HAP-1 (cell line): Measurements from ENCODE around the gene THRB.

Source experiments
- DNase-seq, 2 experiments: peaks; one replicate each; pipeline ENCODE4 v3.0.0-alpha.2; 2016 to 2020; ENCODE audit warnings: low spot score in 2 of 2
- H3K27me3 ChIP-seq: fragments of 250-450 bp; sonication (Bioruptor Pico); 2 replicates; pipeline ENCODE4 v1.5.1; 2020; ENCODE audit warnings: low read depth, mild to moderate bottlenecking, moderate library complexity
- H3K36me3 ChIP-seq: fragments of 250-450 bp; sonication (Bioruptor Pico); replicated peaks from 2 replicates; pipeline ENCODE4 v1.5.1; 2020; ENCODE audit warnings: mild to moderate bottlenecking
- H3K4me1 ChIP-seq: fragments of 250-450 bp; sonication (Bioruptor Pico); 2 replicates; pipeline ENCODE4 v1.5.1; 2020; ENCODE audit warnings: mild to moderate bottlenecking
- H3K4me3 ChIP-seq: fragments of 250-450 bp; sonication (Bioruptor Pico); 2 replicates; pipeline ENCODE4 v1.5.1; 2020; ENCODE audit warnings: mild to moderate bottlenecking, moderate library complexity
- H3K9me3 ChIP-seq: fragments of 250-450 bp; sonication (Bioruptor Pico); 2 replicates; pipeline ENCODE4 v1.5.1; 2020; ENCODE audit warnings: mild to moderate bottlenecking, moderate library complexity
- in situ Hi-C: fragments of 300-500 bp; cut with MboI; formaldehyde crosslinking; loops from 3 replicates; pipeline ENCODE4 v1.14.3; 2020; ENCODE audit warnings: low sequenced_read_pairs, inconsistent platforms, mixed read lengths

Gene THRB

GRCh38 chr3:24258727-24259600 lies 235.7 kb downstream of the THRB start:
- H3K4me3 ChIP-seq, result no peak overlapping the region
- no peak for DNase-seq
- H3K36me3 ChIP-seq, result no peaks in the 10 kb centered on the region
- in situ Hi-C loops, result loop anchor here (10.0 kb wide), 1 partner anchor 426 kb away; no protein-coding TSS in a partner anchor
- H3K27me3 ChIP-seq, result no peaks in the 10 kb centered on the region
- no peaks in the 10 kb centered on the region for H3K9me3 ChIP-seq
- H3K4me1 ChIP-seq, result no peaks in the 10 kb centered on the region

- Histone ChIP-seq H3K36me3 (no peaks in the 10 kb centered on the region), H3K4me3 (no peak overlapping the region), H3K4me1 (no peaks in the 10 kb centered on the region), H3K9me3 (no peaks in the 10 kb centered on the region), H3K27me3 (no peaks in the 10 kb centered on the region)
- in situ Hi-C loops, result loop anchor here (10.0 kb wide), 1 partner anchor 427 kb away; no protein-coding TSS in a partner anchor
- DNase-seq, result no peak
Observed at GRCh38 chr3:24258260-24258659, 236.4 kb downstream of the THRB start.

- Histone ChIP-seq H3K27me3 (no peaks in the 10 kb centered on the region), H3K9me3 (no peaks in the 10 kb centered on the region), H3K4me3 (no peak overlapping the region), H3K4me1 (no peaks in the 10 kb centered on the region), H3K36me3 (no peaks in the 10 kb centered on the region)
- in situ Hi-C loops, result loop anchor here (10.0 kb wide), 1 partner anchor 429 kb away; no protein-coding TSS in a partner anchor
- DNase-seq, result no peak
Observed at GRCh38 chr3:24255414-24255813, 239.2 kb downstream of the THRB start.

- no peak overlapping the region for H3K4me3 ChIP-seq
- DNase-seq, result no peak
- H3K4me1 ChIP-seq, result no peaks in the 10 kb centered on the region
- H3K9me3 ChIP-seq, result no peaks in the 10 kb centered on the region
- in situ Hi-C loops, result loop anchor here (10.0 kb wide), 1 partner anchor 430 kb away; no protein-coding TSS in a partner anchor
- no peaks in the 10 kb centered on the region for H3K36me3 ChIP-seq
- no peaks in the 10 kb centered on the region for H3K27me3 ChIP-seq
Observed at GRCh38 chr3:24254649-24255048, 240.0 kb downstream of the THRB start.

- Histone ChIP-seq H3K4me1 (no peaks in the 10 kb centered on the region), H3K9me3 (no peaks in the 10 kb centered on the region), H3K27me3 (no peaks in the 10 kb centered on the region), H3K36me3 (no peaks in the 10 kb centered on the region), H3K4me3 (no peak overlapping the region)
- in situ Hi-C loops, result loop anchor here (10.0 kb wide), 1 partner anchor 431 kb away; no protein-coding TSS in a partner anchor
- no peak for DNase-seq
Observed at GRCh38 chr3:24253336-24253735, 241.3 kb downstream of the THRB start.

- Histone ChIP-seq H3K4me3 (no peak overlapping the region), H3K9me3 (no peaks in the 10 kb centered on the region), H3K4me1 (no peaks in the 10 kb centered on the region), H3K36me3 (no peaks in the 10 kb centered on the region), H3K27me3 (no peaks in the 10 kb centered on the region)
- in situ Hi-C loops, result no loop called here
- DNase-seq, result no peak
Observed at GRCh38 chr3:24249523-24249922, 245.1 kb downstream of the THRB start.

GRCh38 chr3:24245056-24245455 lies 249.6 kb downstream of the THRB start:
- Histone ChIP-seq H3K4me1 (peaks cover 13% of the 10 kb centered on the region), H3K36me3 (no peaks in the 10 kb centered on the region), H3K9me3 (no peaks in the 10 kb centered on the region), H3K4me3 (no peak overlapping the region), H3K27me3 (no peaks in the 10 kb centered on the region)
- in situ Hi-C loops, result no loop called here
- no peak for DNase-seq

- Histone ChIP-seq H3K4me1 (peaks cover 13% of the 10 kb centered on the region), H3K36me3 (no peaks in the 10 kb centered on the region), H3K4me3 (no peak overlapping the region), H3K27me3 (no peaks in the 10 kb centered on the region), H3K9me3 (no peaks in the 10 kb centered on the region)
- in situ Hi-C loops, result no loop called here
- DNase-seq, result no peak
Observed at GRCh38 chr3:24244491-24244890, 250.2 kb downstream of the THRB start.

- Histone ChIP-seq H3K4me1 (peaks cover 15% of the 10 kb centered on the region), H3K9me3 (no peaks in the 10 kb centered on the region), H3K4me3 (no peak overlapping the region), H3K27me3 (no peaks in the 10 kb centered on the region), H3K36me3 (no peaks in the 10 kb centered on the region)
- in situ Hi-C loops, result no loop called here
- DNase-seq, result peak; percentile 79 to 97
Observed at GRCh38 chr3:24242012-24242698, 252.5 kb downstream of the THRB start.

GRCh38 chr3:24240306-24240705 lies 254.3 kb downstream of the THRB start:
- Histone ChIP-seq H3K4me1 (peaks cover 15% of the 10 kb centered on the region), H3K36me3 (no peaks in the 10 kb centered on the region), H3K4me3 (no peak overlapping the region), H3K9me3 (no peaks in the 10 kb centered on the region), H3K27me3 (no peaks in the 10 kb centered on the region)
- no peak for DNase-seq
- in situ Hi-C loops, result no loop called here

- no peaks in the 10 kb centered on the region for H3K9me3 ChIP-seq
- H3K4me3 ChIP-seq, result no peak overlapping the region
- peaks cover 15% of the 10 kb centered on the region for H3K4me1 ChIP-seq
- in situ Hi-C loops, result loop anchor here (10.0 kb wide), 1 partner anchor 233 kb away; no protein-coding TSS in a partner anchor
- H3K27me3 ChIP-seq, result no peaks in the 10 kb centered on the region
- no peaks in the 10 kb centered on the region for H3K36me3 ChIP-seq
- DNase-seq, result peak; percentile 68 to 73
Observed at GRCh38 chr3:24237971-24238706, 256.5 kb downstream of the THRB start.

- Histone ChIP-seq H3K4me1 (0 out of 2 replicates have a peak, but pooled peaks cover 2% of the 10 kb centered on the region), H3K4me3 (no peak overlapping the region), H3K36me3 (no peaks in the 10 kb centered on the region), H3K27me3 (no peaks in the 10 kb centered on the region), H3K9me3 (no peaks in the 10 kb centered on the region)
- no peak for DNase-seq
- in situ Hi-C loops, result loop anchor here (10.0 kb wide), 1 partner anchor 230 kb away; no protein-coding TSS in a partner anchor
Observed at GRCh38 chr3:24235121-24235520, 259.5 kb downstream of the THRB start.

- Histone ChIP-seq H3K36me3 (no peaks in the 10 kb centered on the region), H3K4me3 (no peak overlapping the region), H3K4me1 (0 out of 2 replicates have a peak, but pooled peaks cover under 1% of the 10 kb centered on the region), H3K27me3 (no peaks in the 10 kb centered on the region), H3K9me3 (no peaks in the 10 kb centered on the region)
- in situ Hi-C loops, result loop anchor here (10.0 kb wide), 1 partner anchor 228 kb away; no protein-coding TSS in a partner anchor
- no peak for DNase-seq
Observed at GRCh38 chr3:24232784-24233183, 261.9 kb downstream of the THRB start.
